Fibroblast of skin of left quadriceps (primary cell): ENCODE results near the gene SLC16A5.
"Not testable (repeated sequence)": the region's sequence is repeated elsewhere in the genome, so short reads cannot be mapped to it uniquely, and the experiment has no call there.

Experiments used
- DNase-seq, 2 experiments: peaks; one replicate each; pipeline ENCODE4 v3.0.0-alpha.2; 2013; ENCODE audit warnings: low read depth in 2 of 2

Gene SLC16A5

DNA sequence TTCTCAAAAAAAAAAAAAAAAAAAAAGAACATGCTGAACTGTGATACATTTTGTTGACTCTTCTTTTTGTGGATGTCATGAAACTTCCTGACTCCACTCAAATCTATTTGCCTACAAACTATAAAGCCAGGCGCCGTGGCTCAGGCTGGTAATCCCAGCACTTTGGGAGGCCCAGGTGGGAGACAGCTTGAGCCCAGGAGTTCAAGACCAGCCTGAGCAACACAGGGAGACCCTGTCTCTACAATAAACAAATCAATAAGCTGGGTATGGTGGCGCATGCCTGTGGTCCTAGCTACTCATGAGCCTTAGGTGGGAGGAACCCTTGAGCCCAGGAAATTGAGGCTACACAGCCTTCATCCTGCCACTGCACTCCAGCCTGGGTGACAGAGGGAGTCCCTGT, 45.2 kb downstream of the SLC16A5 start:
- DNase-seq, result no peak

DNA sequence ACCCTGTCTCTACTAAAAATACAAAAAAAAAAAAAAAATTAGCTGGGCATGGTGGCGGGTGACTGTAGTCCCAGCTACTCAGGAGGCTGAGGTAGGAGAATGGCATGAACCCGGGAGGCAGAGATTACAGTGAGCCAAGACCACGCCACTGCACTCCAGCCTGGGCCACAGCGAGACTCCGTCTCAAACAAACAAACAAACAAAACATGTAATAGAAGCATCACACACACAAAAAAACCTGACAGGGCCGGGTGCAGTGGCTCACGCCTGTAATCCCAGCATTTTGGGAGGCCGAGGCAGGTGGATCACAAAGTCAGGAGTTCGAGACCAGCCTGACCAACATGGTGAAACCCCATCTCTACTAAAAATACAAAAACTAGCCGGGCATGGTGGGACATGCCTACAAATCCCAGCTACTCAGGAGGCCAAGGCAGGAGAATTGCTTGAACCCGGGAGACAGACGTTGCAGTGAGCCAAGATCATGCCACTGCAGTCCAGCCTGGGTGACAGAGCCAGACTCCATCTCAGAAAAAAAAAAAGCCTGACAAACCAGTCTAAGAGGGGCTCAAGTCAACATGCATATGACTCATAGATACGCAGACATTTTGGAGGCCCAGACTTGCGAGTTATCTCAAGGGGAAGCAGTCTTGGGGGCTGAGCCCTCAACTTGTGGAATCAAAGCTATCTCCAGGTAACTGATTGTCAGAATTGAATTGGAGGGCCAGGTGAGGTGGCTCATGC, 46.0 kb downstream of the SLC16A5 start:
- not testable (repeated sequence) for DNase-seq

DNA sequence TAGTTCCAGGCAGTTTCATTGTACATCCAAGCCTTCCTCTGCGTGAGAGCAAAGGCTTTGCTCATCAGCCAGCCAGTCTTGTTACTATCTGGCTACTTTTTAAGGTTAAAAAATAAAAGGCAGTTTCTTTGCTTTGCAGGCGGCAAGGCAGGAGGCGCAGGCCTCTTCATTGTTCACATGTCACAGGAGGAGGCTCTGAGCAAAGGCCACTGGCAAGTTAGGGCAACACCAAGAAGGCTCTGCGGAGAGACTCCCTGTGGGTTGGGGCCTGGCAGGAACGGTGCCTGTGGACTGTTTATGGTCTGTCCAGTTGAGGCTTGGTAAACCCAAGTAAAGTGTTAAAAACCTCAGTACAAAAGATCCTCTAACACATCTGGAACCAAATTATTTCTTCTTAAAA, 47.7 kb downstream of the SLC16A5 start:
- no peak for DNase-seq

DNA sequence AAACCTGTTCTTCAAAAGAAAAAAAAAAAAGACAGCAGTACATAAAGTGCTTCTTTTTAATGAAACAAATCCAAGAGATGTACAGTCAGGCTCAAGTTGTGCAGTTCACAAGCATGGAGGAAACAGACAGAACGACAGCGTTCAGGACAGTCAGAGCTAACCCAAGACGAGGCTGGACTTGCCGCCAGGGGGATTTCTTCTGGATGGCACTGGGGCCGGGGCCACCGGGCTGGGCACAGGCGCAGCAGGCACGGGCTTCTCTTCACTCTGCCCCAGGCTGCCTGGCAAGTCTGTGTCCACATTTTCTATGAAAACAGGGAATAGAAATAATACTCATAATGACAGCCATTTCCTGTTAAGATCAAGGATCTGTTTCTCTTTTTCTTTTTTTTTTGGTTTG, 48.2 kb downstream of the SLC16A5 start:
- no peak for DNase-seq

DNA sequence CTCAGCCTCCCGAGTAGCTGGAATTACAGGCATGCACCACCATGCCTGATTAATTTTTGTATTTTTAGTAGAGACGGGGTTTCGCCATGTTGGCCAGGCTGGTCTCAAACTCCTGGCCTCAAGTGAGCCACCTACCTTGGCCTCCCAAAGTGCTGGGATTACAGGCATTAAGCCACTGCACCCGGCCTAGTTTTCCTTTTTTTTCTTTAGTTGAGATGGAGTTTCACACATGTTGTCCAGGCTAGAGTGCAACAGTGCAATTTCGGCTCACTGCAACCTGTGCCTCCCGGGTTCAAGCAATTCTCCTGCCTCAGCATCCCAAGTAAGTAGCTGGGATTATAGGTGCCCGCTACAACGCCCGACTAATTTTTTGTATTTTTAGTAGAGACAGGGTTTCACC, 50.0 kb downstream of the SLC16A5 start:
- DNase-seq, result not testable (repeated sequence)

DNA sequence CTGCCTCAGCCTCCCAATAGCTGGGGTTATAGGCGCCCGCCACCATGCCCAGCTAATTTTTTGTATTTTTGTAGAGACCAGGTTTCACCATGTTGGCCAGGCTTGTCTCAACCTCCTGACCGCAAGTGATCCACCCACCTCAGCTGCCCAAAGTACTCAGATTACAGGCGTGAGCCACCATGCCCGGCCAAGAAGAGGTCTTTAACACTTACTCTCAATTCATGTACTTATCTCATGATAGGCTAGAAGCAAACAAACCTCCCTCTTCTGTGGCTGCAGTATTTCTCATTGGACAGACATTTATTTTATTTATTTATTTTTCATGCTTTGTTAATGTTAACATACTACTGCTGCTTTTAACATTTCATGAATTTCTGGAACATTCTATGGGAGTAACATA, 50.8 kb downstream of the SLC16A5 start:
- no peak for DNase-seq

DNA sequence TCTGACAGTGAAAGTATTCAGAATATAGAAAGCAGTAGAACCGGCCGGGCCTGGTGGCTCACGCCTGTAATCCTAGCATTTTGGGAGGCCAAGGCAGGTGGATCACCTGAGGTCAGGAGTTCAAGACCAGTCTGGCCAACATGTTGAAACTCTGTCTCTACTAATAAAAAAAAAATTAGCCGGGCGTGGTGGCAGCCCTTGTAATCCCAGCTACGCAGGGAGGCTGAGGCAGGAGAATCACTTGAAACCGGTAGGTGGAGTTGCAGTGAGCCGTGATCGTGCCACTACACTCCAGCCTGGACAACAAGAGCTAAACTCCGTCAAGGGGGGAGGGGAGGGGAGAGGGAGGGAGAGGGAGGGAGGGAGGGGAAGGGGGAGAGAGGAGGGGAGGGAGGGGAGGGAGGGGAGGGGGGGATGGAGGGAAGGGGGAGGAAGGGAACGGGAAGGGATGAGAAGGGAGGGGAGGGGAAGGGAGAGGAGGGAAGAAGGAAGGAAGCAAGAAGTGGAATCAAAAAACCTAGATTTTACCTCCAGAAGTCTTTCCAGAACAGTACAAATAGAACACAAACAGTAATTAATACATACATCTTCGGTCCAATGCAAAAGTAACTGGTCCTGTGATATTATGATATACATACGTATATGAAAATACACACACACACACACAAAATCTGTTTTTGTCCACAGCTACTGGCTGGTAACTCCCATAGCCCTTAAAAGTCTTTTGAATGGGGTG, 54.6 kb downstream of the SLC16A5 start:
- no peak for DNase-seq

DNA sequence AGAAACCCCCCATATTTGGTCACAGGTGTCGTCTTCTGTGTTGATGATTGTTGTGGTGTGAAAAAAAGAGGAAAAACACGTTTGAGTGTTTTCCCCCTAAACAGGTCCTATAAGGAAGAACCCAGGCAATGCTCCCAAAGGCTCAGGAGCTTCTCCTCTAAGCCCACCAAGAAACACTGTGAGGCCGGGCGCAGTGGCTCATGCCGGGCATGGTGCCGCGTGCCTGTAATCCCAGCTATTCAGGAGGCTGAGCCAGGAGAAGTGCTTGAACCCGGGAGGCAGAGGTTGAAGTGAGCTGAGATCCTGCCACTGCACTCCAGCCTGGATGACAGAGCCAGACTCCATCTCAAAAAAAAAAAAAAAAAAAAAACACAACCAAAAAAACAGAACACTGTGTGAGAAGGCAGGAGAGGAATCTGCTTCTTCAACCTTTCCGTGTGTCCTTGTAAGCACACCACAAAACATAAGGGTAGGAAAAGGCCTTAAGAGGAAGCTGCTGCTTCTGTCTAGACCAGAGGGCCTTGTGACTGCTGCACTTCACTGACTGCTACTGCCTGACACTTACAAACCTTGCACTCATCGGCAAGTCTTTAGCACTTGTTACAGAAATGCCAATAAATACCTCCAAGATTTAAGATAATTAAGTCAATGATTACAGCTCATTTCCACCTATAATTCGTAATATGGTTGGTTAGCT, 57.2 kb downstream of the SLC16A5 start:
- DNase-seq, result no peak

DNA sequence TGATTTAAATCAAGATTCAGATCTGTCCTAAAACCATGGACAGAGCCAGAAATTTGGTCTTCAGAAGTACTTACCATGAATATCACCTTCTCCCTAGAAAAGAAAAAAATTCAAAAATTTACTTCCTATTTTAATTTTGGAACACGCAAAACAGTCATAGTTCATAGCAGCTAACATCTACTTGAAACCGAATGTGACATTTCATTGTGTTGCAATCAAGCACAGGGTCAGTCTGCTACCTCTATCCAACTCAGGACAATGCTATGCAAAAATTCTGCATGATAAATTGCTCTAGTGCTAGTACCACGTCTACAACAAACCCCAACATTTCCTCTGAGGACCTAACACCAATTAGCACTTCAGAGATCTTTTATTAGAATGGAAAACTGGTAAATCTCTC, 58.8 kb downstream of the SLC16A5 start:
- DNase-seq, result no peak

DNA sequence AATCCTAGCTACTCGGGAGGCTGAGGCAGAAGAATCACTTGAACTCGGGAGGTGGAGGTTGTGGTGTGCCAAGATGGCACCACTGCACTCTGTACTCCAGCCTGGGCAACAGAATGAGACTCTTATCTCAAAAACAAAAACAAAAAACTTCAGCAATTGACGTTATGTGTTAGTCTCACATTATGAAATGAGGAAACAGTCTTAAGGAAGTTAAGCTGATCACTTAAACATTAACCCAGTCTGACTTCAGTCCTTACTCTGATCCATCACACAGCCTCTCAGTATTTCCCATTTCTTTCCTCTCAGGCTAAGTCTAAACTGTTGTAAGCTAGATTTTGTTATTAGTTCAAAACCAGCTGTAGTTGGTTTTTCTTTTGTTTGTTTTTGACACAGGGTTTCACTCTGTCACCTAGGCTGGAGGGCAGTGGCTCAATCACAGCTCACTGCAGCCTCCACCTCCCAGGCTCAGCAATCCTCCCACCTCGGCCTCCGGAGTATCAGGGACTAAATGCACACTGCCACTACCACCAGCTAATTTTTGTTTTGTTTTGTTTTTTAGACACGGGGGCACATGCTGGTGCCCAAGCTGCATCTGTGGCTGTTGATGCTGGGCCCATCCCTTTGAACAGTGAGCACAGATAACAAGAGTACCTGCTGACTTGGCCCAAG, 60.3 kb downstream of the SLC16A5 start:
- DNase-seq, result no peak

DNA sequence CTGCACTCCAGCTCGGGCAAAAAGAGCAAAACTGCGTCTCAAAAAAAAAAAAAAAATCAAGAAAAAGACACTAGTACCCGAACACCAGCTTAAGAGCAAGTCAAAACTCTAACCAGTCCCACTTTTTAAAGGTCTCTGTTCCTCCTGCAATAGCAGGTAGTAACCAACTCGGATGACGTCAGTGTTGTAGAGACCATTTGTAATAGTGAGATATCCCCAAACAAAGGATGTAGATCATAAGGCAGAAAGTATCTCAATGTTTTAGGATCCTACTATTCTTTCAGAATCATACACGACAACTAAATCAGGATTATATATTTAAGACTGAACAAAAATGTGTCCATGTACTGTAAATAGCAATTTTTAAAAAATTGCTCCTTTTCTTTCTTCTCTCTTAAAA, 64.2 kb downstream of the SLC16A5 start:
- no peak for DNase-seq

DNA sequence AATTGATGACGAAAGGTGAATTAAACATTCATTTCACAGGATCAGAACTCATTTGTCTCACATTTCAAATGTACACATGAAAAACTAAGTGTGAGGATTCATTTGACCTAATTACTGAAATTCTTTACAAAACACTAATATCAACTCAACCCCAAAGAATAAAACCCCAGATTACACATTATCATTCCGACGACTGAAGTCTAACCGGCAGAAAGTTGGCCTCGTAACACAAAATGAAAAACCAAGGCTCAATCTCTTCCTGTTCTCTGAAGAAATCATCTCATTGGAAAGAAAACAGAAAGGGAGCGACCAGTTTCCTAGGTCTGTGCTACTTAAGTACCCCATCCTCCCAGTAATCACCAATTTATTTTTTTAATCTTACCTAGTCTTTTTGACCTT, 64.8 kb downstream of the SLC16A5 start:
- no peak for DNase-seq

DNA sequence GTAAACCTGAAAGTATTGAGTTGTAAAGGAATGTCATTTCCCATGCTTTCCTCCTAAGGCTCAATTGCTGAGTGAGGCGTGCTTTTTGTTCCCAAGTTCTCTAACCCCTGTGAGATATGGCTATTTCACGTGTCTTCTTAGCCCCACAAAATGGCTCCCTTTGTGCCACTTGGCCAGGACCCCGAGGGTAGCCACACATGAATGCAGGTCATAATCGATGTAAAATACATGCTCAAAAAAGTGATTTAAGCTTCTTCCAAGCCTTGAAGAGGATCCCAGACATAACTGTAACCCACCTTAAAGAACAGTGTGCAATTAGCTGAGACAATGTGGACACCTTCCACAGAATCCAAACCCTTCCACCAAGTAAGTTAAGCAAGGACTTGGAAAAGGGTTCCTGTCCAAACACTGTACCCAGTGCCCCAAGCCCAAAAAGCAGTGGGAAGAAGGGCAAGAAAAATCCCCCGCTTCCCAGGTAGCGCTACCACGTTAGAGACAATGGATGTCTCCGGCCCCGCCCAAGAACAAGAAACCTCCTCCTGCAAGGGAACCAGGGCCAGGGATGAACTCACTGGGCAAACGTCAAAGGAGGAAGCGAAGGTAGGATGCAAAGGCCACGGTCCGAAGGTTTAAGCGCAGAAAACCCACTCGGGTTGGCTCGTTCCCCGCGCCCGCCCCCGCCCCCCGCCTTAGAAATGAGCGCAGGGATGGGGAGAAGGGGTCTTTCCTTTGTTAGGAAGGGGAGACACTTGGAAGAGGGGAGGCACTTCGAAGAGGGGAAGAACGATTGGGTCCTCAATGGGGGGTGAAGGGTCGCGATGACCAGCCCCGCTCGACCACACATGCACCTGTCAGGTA, 65.4 kb downstream of the SLC16A5 start:
- DNase-seq, result no peak

DNA sequence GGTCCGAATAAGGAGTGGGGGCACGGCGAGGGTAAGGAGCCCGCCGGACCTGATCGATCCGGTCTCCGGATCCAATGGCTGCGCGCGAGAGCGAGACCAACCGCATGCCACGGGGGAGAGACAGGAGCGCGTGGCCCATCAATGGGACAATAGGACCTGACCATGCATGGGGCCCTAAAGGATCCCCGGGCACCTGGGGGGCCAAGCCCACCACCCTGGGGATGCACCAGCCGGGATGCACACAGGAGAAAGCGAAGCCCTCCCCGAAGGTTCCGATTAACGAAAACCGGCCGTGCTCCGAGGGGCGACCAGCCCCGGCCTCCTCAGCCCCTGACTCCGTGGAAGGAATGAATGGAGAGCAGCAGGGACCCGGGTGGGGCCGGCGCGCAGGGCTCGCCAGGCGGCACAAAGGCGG, 66.0 kb downstream of the SLC16A5 start:
- DNase-seq, result no peak

DNA sequence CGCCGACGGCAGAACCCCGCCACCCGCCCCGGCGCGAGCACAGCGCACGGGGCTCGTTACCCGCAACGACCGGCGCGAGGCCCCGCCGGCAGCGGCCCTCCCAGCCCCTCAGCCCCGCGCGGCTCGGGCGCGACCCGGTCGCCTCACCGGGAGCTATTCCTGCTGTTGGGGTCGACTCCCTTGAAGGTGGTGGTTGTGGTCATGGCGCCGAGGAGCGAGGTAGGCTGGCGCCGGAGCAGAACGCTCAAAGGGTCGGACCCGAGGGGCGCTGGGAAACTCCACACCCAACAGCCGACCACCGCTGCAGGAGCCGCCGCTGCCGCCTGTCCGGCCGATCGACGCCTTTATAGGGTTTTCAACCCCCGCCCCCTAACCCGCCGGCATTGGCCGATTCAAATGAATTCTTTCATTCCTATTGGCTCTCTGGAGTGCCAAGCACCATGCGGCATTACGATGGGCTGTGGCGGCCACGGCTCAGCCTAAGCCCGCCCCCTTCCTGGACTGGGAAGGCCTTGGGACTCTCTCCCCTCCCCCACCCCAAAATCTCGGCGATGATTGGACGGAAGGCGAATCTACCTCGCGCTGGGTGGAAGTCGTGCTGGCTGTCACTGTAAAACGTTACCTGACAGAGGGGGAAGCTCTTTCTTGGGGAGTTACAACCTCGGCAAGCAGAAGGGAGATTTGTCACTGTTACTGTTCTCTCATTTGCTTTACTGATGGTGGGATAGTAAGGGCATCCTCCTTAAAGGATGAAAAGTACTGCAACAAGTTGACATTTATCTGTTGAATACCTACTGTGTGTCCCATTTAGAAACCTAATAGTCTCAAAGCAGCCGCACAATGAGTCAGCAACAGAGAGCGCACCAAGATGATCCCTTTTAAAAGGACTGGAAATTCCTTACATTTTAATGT, 66.7 kb downstream of the SLC16A5 start, which contains the start of gene JPT1:
Gene JPT1 (minus strand): TSS at position 318 of the 912 bp plus-strand sequence. CDS start 115 bp downstream, at position 203.
- DNase-seq, result peak; percentile 98

DNA sequence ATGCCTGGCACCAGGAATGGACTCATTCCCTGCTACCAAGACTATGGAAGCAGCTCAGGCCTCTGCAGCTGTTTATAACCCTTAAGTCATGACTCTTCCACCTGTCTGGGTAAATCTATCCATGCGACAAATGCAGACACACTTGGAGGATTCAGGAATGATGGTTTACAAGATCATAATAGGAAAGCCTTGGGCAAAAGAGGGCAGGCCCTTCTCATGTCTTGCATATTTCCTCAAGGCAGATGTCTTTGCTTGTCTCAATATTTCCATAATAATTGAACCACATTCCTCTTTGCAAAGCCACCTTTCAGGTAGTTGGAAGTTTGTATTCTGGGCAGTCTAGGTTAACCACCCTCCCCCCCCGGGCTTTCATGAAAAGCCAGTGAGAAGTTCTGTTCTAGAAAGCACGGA, 67.4 kb downstream of the SLC16A5 start:
- DNase-seq, result no peak
